Activated T-cell treated with anti-CD3 and anti-CD28 coated beads, Interleukin-2, amount 50 U/mL, for 48 hours (primary cell): ENCODE data around the gene SPDYE4.

Experiments
- DNase-seq, 2 experiments: peaks; one replicate each; pipeline ENCODE4 v3.0.0-alpha.2; 2020

Gene SPDYE4

DNA sequence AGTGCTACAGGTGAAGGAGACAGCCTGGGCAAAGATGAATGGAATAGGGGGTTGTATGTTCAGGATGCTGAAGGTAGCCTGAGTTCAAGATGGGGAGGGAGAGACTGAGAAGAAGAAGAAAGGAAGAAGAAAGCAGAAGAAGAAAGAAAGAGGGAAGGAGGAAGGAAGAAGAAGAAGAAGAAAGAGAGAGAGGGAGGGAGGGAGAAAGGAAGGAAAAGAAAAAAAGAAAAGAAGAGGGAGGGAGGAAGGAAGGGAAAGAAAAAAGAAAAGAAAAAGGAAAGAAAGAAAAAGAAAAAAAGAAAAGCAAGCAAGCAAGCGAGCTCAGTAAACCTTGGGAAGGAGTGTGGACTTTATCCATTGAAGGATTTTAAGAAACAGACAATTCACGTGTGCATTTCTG is 21.6 kb downstream of the SPDYE4 start:
- no peak for DNase-seq

DNA sequence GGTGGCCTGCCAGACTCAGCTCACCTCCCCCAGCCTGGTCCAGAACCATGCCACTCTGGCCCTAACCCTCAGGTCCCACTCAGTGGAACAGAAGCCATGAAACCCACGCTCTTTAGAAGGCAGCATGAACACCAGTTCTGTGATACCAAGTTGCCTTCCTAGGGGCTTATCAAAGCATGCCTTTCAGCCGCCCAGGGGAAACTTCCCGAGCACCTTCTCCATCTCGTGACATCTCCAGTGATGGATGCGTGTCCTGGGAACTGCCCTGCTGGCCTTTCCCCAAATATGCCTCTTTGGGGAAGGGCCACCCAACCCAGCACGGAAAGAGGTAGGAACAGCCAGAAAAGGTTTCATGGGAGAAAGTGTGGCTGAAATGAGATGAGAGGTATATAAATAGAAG is 22.0 kb downstream of the SPDYE4 start:
- DNase-seq = no peak

GRCh38 chr17:8735336-8735939 is 22.9 kb downstream of the SPDYE4 start:
- DNase-seq = no peak

DNA sequence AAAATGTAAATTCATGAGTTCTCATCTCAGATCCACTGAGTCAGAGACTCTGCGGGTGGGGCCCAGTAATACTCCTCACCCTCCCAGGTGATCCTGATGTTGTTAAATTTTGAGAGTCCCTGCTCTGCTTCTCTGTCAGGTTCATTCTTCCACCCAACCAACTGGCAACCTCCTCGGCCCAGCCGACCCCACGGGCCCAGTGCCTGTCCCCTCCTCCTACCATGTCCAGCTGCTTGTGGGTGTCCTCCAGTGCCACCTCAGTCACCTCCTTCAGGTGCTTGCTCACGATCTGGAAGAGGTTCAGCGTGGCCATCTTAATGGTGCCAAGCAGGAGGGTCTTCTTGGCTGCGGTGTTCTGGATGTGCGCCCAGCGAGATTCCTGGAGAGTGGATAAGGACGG is 23.5 kb downstream of the SPDYE4 start:
- DNase-seq = no peak

- no peak for DNase-seq
Measured at GRCh38 chr17:8732406-8733085, 25.8 kb downstream of the SPDYE4 start.

- no peak for DNase-seq
Measured at GRCh38 chr17:8729860-8730259, 28.5 kb downstream of the SPDYE4 start.

GRCh38 chr17:8729421-8729820 is 28.9 kb downstream of the SPDYE4 start:
- DNase-seq = no peak

GRCh38 chr17:8728971-8729370 is 29.4 kb downstream of the SPDYE4 start:
- no peak for DNase-seq

GRCh38 chr17:8728251-8728938 is 30.0 kb downstream of the SPDYE4 start:
- no peak for DNase-seq

DNA sequence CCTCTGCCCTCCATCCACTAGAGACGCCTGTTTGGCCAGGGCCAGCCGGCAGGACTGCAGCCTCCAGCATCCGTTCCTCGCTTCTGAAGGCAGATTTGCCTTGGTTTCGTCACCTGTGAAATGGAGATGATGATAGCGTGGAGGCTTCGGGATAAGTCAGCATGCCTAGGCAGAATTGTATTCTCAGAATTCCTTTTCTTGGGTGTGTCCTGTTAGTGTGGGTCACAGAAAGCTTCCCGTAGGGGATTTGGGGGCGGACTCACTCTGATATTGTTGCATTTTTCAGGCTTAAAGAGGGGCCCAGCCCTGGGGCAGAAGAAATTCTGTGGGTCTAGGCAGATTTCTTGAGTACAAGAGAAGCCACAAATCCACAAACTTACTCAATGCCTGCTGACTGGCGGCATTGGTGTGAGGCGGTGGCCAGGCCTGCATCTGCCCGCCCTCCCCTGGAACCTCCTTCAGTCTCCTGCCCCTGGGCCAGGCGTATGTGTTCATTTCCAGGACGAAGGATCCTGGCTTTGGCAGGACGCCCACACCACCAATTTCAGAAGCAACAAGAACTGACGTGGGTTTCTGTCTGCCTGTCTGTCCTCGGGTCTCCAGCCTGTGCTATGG is 31.3 kb downstream of the SPDYE4 start:
- DNase-seq = no peak

DNA sequence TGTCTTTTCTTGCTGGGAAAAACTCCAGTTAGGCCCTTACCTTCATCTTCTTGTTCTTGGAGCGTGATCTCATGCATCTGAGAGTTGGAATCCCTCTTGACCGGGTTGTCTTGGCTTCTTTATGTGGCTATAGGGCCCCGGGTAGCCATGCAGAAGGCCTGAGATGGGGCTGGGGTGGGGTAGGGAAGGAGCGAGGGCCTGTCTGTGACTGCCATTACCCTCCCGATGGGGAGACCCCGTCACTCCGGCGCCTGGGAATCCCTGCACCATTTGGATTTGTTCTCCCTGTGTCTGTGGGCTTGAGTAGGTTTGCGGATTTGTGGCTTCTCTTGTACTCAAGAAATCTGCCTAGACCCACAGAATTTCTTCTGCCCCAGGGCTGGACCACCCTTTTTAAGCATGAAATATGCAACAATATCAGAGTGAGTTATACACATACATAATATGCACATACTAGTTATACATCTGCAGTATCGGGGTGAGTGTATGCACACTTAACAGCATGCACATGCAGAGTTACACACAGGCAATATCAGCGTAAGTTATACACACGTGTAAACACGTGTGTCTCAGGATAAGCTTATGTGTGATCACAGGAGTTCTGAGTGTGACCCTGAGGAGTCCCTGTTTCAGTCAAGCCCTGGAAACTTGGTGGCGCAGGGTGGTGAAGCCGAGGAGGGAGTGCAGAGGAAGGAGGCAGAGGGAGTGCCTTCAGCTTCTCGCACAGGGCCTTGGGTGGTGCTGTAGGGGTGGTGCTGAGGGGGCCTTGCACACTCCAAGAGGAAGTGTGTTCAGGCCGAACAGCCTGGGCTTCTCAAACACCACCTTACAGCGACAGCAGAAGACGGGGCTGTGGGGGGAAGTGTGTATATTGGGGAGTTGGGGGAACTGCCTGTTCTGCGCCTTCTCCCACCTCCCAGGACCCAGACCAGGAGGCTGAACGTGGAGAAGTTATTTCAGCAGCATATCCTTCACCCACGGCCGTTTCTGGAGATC is 32.2 kb downstream of the SPDYE4 start:
- DNase-seq = no peak

GRCh38 chr17:8724451-8724850 is 33.9 kb downstream of the SPDYE4 start:
- no peak for DNase-seq

- no peak for DNase-seq
Measured at GRCh38 chr17:8720596-8720995, 37.8 kb downstream of the SPDYE4 start.

DNA sequence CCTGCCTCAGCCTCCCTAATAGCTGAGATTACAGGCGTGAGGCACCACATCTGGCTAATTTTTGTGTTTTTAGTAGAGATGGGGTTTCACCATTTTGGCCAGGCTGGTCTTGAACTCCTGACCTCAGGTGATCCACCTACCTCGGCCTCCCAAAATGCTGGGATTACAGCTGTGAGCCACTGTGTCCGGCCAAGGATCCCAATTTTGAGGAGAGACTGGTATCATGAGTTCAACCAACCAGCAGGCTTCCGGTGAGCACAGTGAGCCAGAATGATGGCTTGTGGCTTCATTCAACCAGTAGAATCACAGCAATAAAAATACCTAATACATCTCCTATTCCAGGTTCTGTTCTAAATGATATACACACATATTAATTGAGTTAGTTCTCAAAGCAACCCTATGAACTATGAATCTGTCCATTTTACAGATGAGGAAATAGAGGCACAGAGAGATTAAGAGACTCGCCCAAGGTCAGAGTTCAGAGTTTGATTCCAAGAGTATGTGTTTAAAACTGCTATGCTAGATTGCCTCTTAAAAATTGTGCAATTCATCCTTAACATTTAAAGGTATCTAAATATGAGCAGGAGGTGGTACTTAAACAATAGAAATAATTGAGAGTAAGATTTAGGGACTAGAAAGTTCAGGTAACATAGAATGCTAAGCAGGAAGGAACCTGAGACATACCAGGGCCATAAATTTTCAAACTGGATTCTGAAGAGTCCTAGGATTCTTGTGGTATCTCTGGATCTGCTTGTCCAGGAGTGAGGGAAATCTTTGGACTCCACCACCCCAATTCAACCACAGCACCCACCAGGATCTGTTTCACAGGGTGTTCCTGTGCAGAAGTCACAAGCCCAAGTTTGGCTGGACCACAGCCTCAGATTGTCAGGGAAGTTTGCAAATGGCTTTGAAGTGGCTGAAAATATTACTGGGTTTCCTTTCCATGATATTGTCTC is 38.8 kb downstream of the SPDYE4 start:
- no peak for DNase-seq

DNA sequence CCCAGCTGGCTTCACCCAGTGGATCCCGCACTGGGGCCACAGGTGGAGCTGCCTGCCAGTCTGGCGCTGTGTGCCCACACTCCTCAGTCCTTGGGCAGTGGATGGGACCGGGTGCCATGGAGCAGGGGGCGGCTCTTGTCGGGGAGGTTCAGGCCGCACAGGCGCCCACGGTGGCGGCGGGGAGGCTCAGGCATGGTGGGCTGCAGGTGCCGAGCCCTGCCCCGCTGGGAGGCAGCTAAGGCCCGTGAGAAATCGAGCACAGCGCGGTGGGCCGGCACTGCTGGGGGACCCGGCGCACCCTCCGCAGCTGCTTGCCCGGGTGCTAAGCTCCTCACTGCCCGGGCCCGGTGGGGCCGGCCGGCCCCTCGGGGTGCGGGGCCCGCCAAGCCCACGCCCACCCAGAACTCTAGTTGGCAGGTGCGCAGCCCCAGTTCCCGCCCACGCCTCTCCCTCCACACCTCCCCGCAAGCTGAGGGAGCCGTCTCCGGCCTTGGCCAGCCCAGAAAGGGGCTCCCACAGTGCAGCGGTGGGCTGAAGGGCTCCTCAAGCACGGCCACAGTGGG is 40.3 kb downstream of the SPDYE4 start:
- no peak for DNase-seq

DNA sequence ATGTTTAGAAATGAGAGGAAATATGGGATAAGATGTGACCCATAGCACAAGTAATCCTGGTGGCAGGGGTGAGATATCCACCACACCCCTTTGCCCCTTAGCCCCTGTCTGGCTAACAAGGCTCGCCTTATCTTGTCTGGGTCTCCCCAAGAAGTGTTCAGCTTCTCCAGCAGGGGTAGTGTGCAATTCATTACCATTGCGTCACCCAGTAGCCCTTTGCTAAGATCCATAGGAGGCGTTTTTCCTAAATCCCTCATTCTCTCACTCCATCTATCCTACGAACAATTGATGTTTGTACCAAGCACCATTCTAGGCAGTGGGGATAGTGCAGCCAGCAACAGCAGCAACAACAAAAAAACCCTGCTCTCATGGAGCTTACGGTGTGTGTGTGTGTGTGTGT is 44.5 kb downstream of the SPDYE4 start:
- DNase-seq = no peak

DNA sequence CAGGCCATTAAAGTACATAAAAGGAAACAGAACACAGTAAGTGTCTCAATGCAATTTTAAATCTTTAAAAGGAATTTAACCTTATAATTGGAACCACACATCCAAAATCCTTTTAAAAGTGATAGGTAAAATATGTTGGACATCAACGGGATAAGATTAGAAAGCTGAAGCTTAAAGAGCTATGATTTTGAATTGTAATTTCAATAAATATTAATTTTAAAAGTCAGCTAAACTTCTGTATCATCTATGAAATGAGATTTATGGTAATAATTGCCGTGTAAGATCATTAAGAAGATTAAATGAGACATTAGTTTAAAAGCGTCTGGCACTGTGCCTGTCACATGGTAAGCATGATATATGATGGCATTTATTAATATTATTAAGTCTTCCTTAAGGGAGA is 45.0 kb downstream of the SPDYE4 start:
- DNase-seq = no peak

DNA sequence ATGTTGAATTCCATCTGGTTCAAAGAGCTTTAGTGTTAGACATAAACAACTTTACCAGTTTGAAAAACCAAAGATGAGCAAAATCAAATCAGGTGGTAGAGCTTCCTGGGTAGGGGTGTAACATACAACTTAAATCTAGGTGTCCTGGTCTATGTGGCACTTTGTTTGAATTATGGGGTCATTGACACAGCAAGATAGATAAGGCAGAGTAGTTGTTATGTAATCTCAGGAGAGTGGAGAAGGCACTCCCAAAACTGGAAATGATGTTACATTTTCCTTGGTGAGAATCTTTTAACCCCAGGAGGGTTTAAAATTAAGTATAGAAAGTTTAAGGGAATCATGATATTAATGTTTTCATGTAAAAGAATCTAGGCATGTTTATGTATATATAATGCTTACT is 45.6 kb downstream of the SPDYE4 start:
- no peak for DNase-seq

DNA sequence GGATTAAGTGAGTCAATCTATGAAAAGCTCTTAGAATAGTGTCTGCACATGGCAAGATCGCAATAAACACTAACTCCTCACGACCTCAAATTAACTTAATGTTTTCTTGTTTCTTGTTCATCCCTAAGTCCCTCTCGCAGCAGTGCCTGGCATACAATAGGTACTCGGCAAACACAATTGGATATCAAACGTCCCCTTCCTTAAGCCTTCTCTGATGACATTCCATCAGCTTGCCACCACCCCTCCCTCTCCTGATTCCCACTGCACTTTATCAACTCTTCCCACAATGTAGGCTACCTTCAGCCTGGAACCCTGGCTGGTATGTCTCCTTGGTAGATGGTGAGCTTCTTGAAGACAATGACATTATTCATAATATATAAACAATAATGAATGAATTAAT is 47.1 kb downstream of the SPDYE4 start:
- DNase-seq = no peak

DNA sequence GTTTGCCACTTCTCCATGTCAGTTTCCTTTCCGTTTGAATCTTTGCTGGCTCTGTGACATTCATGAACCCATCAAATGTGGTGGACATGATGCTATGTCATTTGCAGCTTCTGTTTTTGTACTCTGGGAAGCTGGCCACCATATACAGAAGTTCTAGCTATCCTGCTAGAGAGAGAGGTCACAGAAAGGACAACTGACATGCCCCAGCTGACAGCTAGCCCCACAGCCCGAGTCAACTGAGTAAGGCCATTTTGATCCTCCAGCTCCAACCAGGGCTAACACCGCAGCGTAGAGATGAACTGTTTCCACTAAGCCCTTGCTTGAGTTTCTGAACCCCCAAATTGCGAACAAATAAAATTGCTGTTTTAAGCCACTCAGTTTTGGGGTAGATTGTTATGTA is 47.5 kb downstream of the SPDYE4 start:
- no peak for DNase-seq

GRCh38 chr17:8709006-8709405 is 49.3 kb downstream of the SPDYE4 start:
- no peak for DNase-seq
